Measurements from ENCODE around the gene GDF9. TPM values are rescaled to one million over a fixed set of nuclear protein-coding genes. Genes with fewer than 3 reads are reported as not detected.

GDF9 gene
- total and polyA plus RNA-seq, 10 of the 15 experiments (the other 5 are each of a cell fraction or from before 2014, with no cell fraction given), result 0.11 to 1.5 (median 0.34) TPM

DNA sequence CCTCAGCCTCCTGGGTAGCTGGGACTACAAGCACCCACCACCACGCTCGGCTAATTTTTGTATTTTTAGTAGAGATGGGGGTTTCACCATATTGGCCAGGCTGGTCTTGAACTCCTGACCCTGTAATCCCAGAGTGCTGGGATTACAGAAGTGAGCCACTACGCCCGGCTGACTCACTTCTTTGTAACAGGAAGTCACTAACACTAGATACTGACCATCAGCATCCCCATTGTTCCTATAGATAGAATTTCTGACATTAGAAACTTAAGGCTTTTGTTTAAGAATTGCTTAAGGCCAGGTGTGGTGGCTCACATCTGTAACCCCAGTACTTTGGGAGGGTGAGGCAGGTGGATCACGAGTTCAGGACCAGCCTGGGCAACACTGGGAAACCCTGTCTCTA is 49.4 kb upstream of the GDF9 start:
- FAIRE-seq (no peak), DNase-seq (ENCODE audit: low read depth, low spot score) (no peak), ATAC-seq (peak; percentile 40)
- intact Hi-C loops (cut with micrococcal nuclease; ENCODE audit: unreplicated experiment), result no loop called here
- in situ Hi-C loops (cut with MboI), result no loop called here
- POLR2A ChIA-PET, result interaction anchor here (0.6 kb wide), 1 partner anchor 813 kb away, joined by 3 read pairs; no protein-coding TSS in a partner anchor
- H3K36me3 ChIP-seq (ENCODE audit: control insufficient read depth in 2 of 2, insufficient read depth in 2 of 2, low read length in 1 of 2), result peaks cover 0 to 22% of the 10 kb centered on the region in 2 experiments
- CTCF ChIA-PET, result no interaction called here
- H3K9me3 ChIP-seq (replicated peaks; ENCODE audit: control insufficient read depth, insufficient read depth, low read length), result no peaks in the 10 kb centered on the region
- BruUV-seq (replicated peaks), result no TSS peak
- no peak overlapping the region for H3K9ac ChIP-seq (ENCODE audit: control insufficient read depth, insufficient read depth, low read length)
- H4K20me1 ChIP-seq (ENCODE audit: control insufficient read depth, insufficient read depth), result no peaks in the 10 kb centered on the region
- SMC1A ChIA-PET (ENCODE audit: uncharacterized antibody, unreplicated experiment), result no interaction called here
- no peak overlapping the region for H2AFZ ChIP-seq (ENCODE audit: control insufficient read depth, low read depth, low read length)
- H3K79me2 ChIP-seq (ENCODE audit: control insufficient read depth, insufficient read depth, low read length), result no peaks in the 10 kb centered on the region
- no peak overlapping the region for H3K27ac ChIP-seq (ENCODE audit: control insufficient read depth, insufficient read depth)
- H3K27me3 ChIP-seq (replicated peaks in 1 of 2; ENCODE audit: control insufficient read depth in 2 of 2, insufficient read depth in 2 of 2, low read length in 1 of 2), result no peaks in the 10 kb centered on the region
- WGBS (ENCODE audit: insufficient coverage, insufficient replicate concordance, low lambda C conversion rate, missing lambda C conversion rate), result 73% methylated on average over 5 of the region's 5 CpGs
- no peaks in the 10 kb centered on the region for H3K4me1 ChIP-seq (ENCODE audit: control insufficient read depth, insufficient read depth, low read length)
- no peak overlapping the region for H3K4me2 ChIP-seq (ENCODE audit: control insufficient read depth, insufficient read depth)
- TF ChIP-seq RAD51 (IDR thresholded peaks at IDR 0.05) (no peak), NFXL1 (IDR thresholded peaks at IDR 0.05; ENCODE audit: borderline replicate concordance) (no peak), POLR2AphosphoS2 (IDR thresholded peaks at IDR 0.05; ENCODE audit: low read depth, low read length) (no peak), FOXM1 (IDR thresholded peaks at IDR 0.05; ENCODE audit: low read depth, low read length) (no peak), ZNF207 (IDR thresholded peaks at IDR 0.05; ENCODE audit: borderline replicate concordance) (no peak)
- TF ChIP-seq, protein P1, sequence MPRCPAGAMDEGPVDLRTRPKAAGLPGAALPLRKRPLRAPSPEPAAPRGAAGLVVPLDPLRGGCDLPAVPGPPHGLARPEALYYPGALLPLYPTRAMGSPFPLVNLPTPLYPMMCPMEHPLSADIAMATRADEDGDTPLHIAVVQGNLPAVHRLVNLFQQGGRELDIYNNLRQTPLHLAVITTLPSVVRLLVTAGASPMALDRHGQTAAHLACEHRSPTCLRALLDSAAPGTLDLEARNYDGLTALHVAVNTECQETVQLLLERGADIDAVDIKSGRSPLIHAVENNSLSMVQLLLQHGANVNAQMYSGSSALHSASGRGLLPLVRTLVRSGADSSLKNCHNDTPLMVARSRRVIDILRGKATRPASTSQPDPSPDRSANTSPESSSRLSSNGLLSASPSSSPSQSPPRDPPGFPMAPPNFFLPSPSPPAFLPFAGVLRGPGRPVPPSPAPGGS (IDR thresholded peaks at IDR 0.05; ENCODE audit: borderline replicate concordance, insufficient read depth, low read depth, low read length, poor library complexity, severe bottlenecking), result no peak
- RAD21 ChIA-PET (ENCODE audit: unreplicated experiment), result no interaction called here
- no peak overlapping the region for H3K4me3 ChIP-seq

DNA sequence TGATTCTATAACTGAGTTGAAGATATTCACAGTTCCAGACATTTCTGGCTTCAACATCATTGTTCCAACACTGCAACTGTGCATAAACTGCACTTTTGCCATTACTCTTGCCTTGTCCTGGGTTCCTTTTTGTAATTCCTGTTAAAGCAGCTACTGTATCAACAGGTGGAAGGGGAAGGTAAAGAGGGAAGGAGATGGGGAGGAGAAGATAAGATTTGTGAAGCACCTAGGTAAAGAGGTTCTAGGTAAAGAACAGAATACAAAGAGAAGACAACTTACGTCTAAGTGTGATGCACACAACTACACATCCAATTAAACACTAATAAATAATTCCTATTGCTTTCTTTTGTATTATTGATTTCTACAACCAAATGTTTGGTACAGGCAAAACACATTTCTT is 43.4 kb upstream of the GDF9 start:
- Histone ChIP-seq H3K36me3 (ENCODE audit: control insufficient read depth in 2 of 2, insufficient read depth in 2 of 2, low read length in 1 of 2) (peaks cover 0 to 14% of the 10 kb centered on the region in 2 experiments; a peak in 1 of 4 replicates), H3K27ac (ENCODE audit: control insufficient read depth, insufficient read depth) (no peak overlapping the region), H3K4me2 (ENCODE audit: control insufficient read depth, insufficient read depth) (no peak overlapping the region), H3K9ac (ENCODE audit: control insufficient read depth, insufficient read depth, low read length) (no peak overlapping the region), H2AFZ (ENCODE audit: control insufficient read depth, low read depth, low read length) (no peak overlapping the region), H3K4me3 (no peak overlapping the region), H3K79me2 (ENCODE audit: control insufficient read depth, insufficient read depth, low read length) (no peaks in the 10 kb centered on the region; the same call in 1 of the 2 replicates), H3K4me1 (ENCODE audit: control insufficient read depth, insufficient read depth, low read length) (no peaks in the 10 kb centered on the region), H3K9me3 (replicated peaks; ENCODE audit: control insufficient read depth, insufficient read depth, low read length) (no peaks in the 10 kb centered on the region), H4K20me1 (ENCODE audit: control insufficient read depth, insufficient read depth) (no peaks in the 10 kb centered on the region), H3K27me3 (replicated peaks in 1 of 2; ENCODE audit: control insufficient read depth in 2 of 2, insufficient read depth in 2 of 2, low read length in 1 of 2) (no peaks in the 10 kb centered on the region)
- FAIRE-seq (no peak), ATAC-seq (no peak), DNase-seq (ENCODE audit: low read depth, low spot score) (no peak)
- BruUV-seq (replicated peaks), result no TSS peak
- ChIA-PET SMC1A (ENCODE audit: uncharacterized antibody, unreplicated experiment) (interaction anchor here (1.5 kb wide), 1 partner anchor 10 kb away, joined by 3 read pairs; no protein-coding TSS in a partner anchor), RAD21 (ENCODE audit: unreplicated experiment) (no interaction called here), POLR2A (no interaction called here), CTCF (no interaction called here)
- in situ Hi-C loops (cut with MboI) (no loop called here), intact Hi-C loops (cut with micrococcal nuclease; ENCODE audit: unreplicated experiment) (no loop called here)
- WGBS (ENCODE audit: insufficient coverage, insufficient replicate concordance, low lambda C conversion rate, missing lambda C conversion rate), result 100% methylated on average over 1 of the region's 1 CpG
- TF ChIP-seq, protein P2, sequence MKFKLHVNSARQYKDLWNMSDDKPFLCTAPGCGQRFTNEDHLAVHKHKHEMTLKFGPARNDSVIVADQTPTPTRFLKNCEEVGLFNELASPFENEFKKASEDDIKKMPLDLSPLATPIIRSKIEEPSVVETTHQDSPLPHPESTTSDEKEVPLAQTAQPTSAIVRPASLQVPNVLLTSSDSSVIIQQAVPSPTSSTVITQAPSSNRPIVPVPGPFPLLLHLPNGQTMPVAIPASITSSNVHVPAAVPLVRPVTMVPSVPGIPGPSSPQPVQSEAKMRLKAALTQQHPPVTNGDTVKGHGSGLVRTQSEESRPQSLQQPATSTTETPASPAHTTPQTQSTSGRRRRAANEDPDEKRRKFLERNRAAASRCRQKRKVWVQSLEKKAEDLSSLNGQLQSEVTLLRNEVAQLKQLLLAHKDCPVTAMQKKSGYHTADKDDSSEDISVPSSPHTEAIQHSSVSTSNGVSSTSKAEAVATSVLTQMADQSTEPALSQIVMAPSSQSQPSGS (IDR thresholded peaks at IDR 0.05; ENCODE audit: low read length), result no peak
- no peak for TF ChIP-seq SRF (IDR thresholded peaks at IDR 0.05; ENCODE audit: low read depth in 2 of 2, low read length in 2 of 2)
- TF ChIP-seq RAD21 (IDR thresholded peaks at IDR 0.05; ENCODE audit: insufficient read depth, low read depth, low read length), result no peak
- no peak for TF ChIP-seq SIX5 (IDR thresholded peaks at IDR 0.05; ENCODE audit: low read depth, low read length, severe bottlenecking)
- TF ChIP-seq, protein P3, sequence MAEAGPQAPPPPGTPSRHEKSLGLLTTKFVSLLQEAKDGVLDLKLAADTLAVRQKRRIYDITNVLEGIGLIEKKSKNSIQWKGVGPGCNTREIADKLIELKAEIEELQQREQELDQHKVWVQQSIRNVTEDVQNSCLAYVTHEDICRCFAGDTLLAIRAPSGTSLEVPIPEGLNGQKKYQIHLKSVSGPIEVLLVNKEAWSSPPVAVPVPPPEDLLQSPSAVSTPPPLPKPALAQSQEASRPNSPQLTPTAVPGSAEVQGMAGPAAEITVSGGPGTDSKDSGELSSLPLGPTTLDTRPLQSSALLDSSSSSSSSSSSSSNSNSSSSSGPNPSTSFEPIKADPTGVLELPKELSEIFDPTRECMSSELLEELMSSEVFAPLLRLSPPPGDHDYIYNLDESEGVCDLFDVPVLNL (IDR thresholded peaks at IDR 0.05; ENCODE audit: low read depth, low read length), result no peak
- TF ChIP-seq, protein P1 (IDR thresholded peaks at IDR 0.05; ENCODE audit: borderline replicate concordance, insufficient read depth, low read depth, low read length, poor library complexity, severe bottlenecking), result no peak
- no peak for TF ChIP-seq HCFC1 (IDR thresholded peaks at IDR 0.05; ENCODE audit: low read length)
- TF ChIP-seq POLR2AphosphoS5 (IDR thresholded peaks at IDR 0.05; ENCODE audit: low read length), result no peak

Measured in GM12878 (cell line).